Liver (tissue), 9 donors: ENCODE data around the gene TPRA1. TPM values are rescaled to one million over a fixed set of nuclear protein-coding genes. Genes with fewer than 3 reads are reported as not detected.

Source experiments
- DNase-seq: peaks from one replicate; pipeline ENCODE4 v3.0.0-alpha.2; 2017; ENCODE audit warnings: low spot score
- H3K27ac ChIP-seq, 2 donors: one replicate each; pipeline ENCODE4 v1.7.0; 2013; ENCODE audit warnings: inconsistent platforms in 2 of 2, low read length in 2 of 2, control low read depth in 1 of 2, low read depth in 1 of 2, mild to moderate bottlenecking in 1 of 2
- H3K27me3 ChIP-seq, 4 donors: one replicate each; pipeline versions ENCODE4 v1.6.1 to v1.7.0; 2013; ENCODE audit warnings: low read length in 3 of 4, inconsistent platforms in 1 of 4, mild to moderate bottlenecking in 1 of 4, moderate library complexity in 1 of 4; ENCODE audit not compliant: control insufficient read depth in 4 of 4, insufficient read depth in 4 of 4
- H3K36me3 ChIP-seq, 4 donors: one replicate each; pipeline versions ENCODE4 v1.6.1 to v1.7.0; 2013; ENCODE audit warnings: low read length in 3 of 4, mild to moderate bottlenecking in 3 of 4, low read depth in 1 of 4, moderate library complexity in 1 of 4; ENCODE audit not compliant: control insufficient read depth in 4 of 4, insufficient read depth in 3 of 4
- H3K4me1 ChIP-seq, 4 donors: one replicate each; pipeline versions ENCODE4 v1.6.1 to v1.7.0; 2013; ENCODE audit warnings: low read length in 3 of 4, mild to moderate bottlenecking in 3 of 4, moderate library complexity in 1 of 4; ENCODE audit not compliant: control insufficient read depth in 4 of 4, insufficient read depth in 4 of 4
- H3K4me3 ChIP-seq, 3 donors: one replicate each; pipeline versions ENCODE4 v1.6.1 to v1.7.0; 2013; ENCODE audit warnings: low read length in 3 of 3, control low read depth in 1 of 3, low read depth in 1 of 3, mild to moderate bottlenecking in 1 of 3
- H3K9ac ChIP-seq, 2 donors: one replicate each; pipeline ENCODE4 v1.7.0; 2013; ENCODE audit warnings: low read length in 2 of 2, mild to moderate bottlenecking in 2 of 2, moderate library complexity in 2 of 2, control low read depth in 1 of 2, low read depth in 1 of 2
- H3K9me3 ChIP-seq, 4 donors: one replicate each; pipeline versions ENCODE4 v1.6.1 to v1.7.0; 2013; ENCODE audit warnings: low read length in 3 of 4; ENCODE audit not compliant: control insufficient read depth in 4 of 4
- ATF3 ChIP-seq: IDR thresholded peaks from 2 replicates; pipeline ENCODE4 v1.6.1; 2016; ENCODE audit warnings: antibody characterized with exemption
- CTCF ChIP-seq: fragments of 150-350 bp; IDR thresholded peaks from 2 replicates; pipeline ENCODE4 v1.5.1; 2017; ENCODE audit warnings: improper control_type of control experiment, low read depth, low read length; ENCODE audit not compliant: missing input control
- EGR1 ChIP-seq, 2 donors: IDR thresholded peaks; 2 replicates each; pipeline ENCODE4 v1.6.1; 2016 to 2018; ENCODE audit warnings: antibody characterized with exemption in 2 of 2, low read depth in 2 of 2
- FOXA2 ChIP-seq: IDR thresholded peaks from 2 replicates; pipeline ENCODE4 v1.6.1; 2016; ENCODE audit warnings: antibody characterized with exemption
- GABPA ChIP-seq, 2 donors: IDR thresholded peaks in 1 of 2; conservative IDR thresholded peaks in 1 of 2; 2 replicates each; pipeline ENCODE4 v1.6.1; 2016; ENCODE audit warnings: antibody characterized with exemption in 2 of 2, mild to moderate bottlenecking in 1 of 2, moderate library complexity in 1 of 2
- HNF4A ChIP-seq, 2 donors: conservative IDR thresholded peaks; 2 replicates each; pipeline ENCODE4 v1.6.1; 2016; ENCODE audit warnings: antibody characterized with exemption in 2 of 2, mild to moderate bottlenecking in 2 of 2
- HNF4G ChIP-seq: IDR thresholded peaks from 2 replicates; pipeline ENCODE4 v1.6.1; 2016; ENCODE audit warnings: antibody characterized with exemption
- JUND ChIP-seq, 2 donors: IDR thresholded peaks; 2 replicates each; pipeline ENCODE4 v1.6.1; 2016; ENCODE audit warnings: antibody characterized with exemption in 2 of 2
- MAX ChIP-seq: IDR thresholded peaks from 2 replicates; pipeline ENCODE4 v1.6.1; 2016; ENCODE audit warnings: antibody characterized with exemption
- NR2F2 ChIP-seq: IDR thresholded peaks from 2 replicates; pipeline ENCODE4 v1.6.1; 2016; ENCODE audit warnings: antibody characterized with exemption
- RAD21 ChIP-seq, 2 donors: IDR thresholded peaks; 2 replicates each; pipeline ENCODE4 v1.6.1; 2016; ENCODE audit warnings: antibody characterized with exemption in 2 of 2, mild to moderate bottlenecking in 2 of 2
- REST ChIP-seq: IDR thresholded peaks from 2 replicates; pipeline ENCODE4 v1.6.1; 2016; ENCODE audit warnings: antibody characterized with exemption, mild to moderate bottlenecking
- RXRA ChIP-seq, 2 donors: IDR thresholded peaks; 2 replicates each; pipeline ENCODE4 v1.6.1; 2017 to 2018; ENCODE audit warnings: antibody characterized with exemption in 2 of 2, mild to moderate bottlenecking in 1 of 2
- SP1 ChIP-seq: IDR thresholded peaks from 2 replicates; pipeline ENCODE4 v1.6.1; 2018; ENCODE audit warnings: antibody characterized with exemption, mild to moderate bottlenecking
- TAF1 ChIP-seq: conservative IDR thresholded peaks from 2 replicates; pipeline ENCODE4 v1.6.1; 2016; ENCODE audit warnings: antibody characterized with exemption, mild to moderate bottlenecking
- YY1 ChIP-seq: IDR thresholded peaks from 2 replicates; pipeline ENCODE4 v1.6.1; 2016; ENCODE audit warnings: antibody characterized with exemption, mild to moderate bottlenecking
- ZBTB33 ChIP-seq: IDR thresholded peaks from 2 replicates; pipeline ENCODE4 v1.6.1; 2016; ENCODE audit warnings: antibody characterized with exemption
- WGBS: extraction: QIAGEN DNeasy Blood & Tissue Kit; methylation state at CpG from one replicate; pipeline ENCODE4 v1.1.7; 2013; 5-methylcytosine and 5-hydroxymethylcytosine counted together
- polyA plus RNA-seq, 2 donors: library from polyadenylated mRNA; stranded (reverse) in 1 of 2; unstranded in 1 of 2; fragments of 200-250 nt in 1 of 2; fragments of >200 nt in 1 of 2; fragmentation: Nextera tagmentation in 1 of 2; extraction: Ambion mirVana in 1 of 2; gene quantifications; one replicate each; pipeline versions ENCODE4 v1.2.1 to v1.2.3, GENCODE V29; 2013 to 2015
- total RNA-seq, 2 donors: library from RNA; depleted of rRNA; stranded (reverse); fragments of >200 nt; gene quantifications; one replicate each; pipeline ENCODE4 v1.2.3, GENCODE V29; 2014
- donor health status: healthy.
- donor health status: healthy.
- donor health status: healthy.
- donor health status: healthy.
- donor health status: healthy.

TPRA1 gene
- total and polyA plus RNA-seq, 4 donors = 17.3 to 27.1 (median 21.3) TPM

GRCh38 chr3:127585813-127586413 lies 4.6 kb downstream of the TPRA1 start (continued):
- no peak for TF ChIP-seq EGR1 (IDR thresholded peaks at IDR 0.05; ENCODE audit: low read depth in 2 of 2)

- H3K9ac ChIP-seq = no peak overlapping the region
Measured at GRCh38 chr3:127585163-127585812, 5.2 kb downstream of the TPRA1 start.

GRCh38 chr3:127584734-127585133 lies 5.8 kb downstream of the TPRA1 start:
- no peak for DNase-seq
- peaks cover 3 to 19% (median 16%) of the 10 kb centered on the region in 4 donors for H3K4me1 ChIP-seq
- H3K27me3 ChIP-seq = no peaks in the 10 kb centered on the region
- no peak overlapping the region for H3K4me3 ChIP-seq
- TF ChIP-seq ZBTB33 (no peak), FOXA2 (no peak), NR2F2 (no peak), GABPA (IDR thresholded peaks at IDR 0.05 in 1 of 2, conservative IDR thresholded peaks at IDR 0.05 in 1 of 2) (no peak), MAX (no peak), TAF1 (no peak), YY1 (no peak), RAD21 (IDR thresholded peaks at IDR 0.05) (no peak), REST (no peak), HNF4A (conservative IDR thresholded peaks at IDR 0.05) (no peak), ATF3 (no peak), EGR1 (IDR thresholded peaks at IDR 0.05; ENCODE audit: low read depth in 2 of 2) (no peak), SP1 (no peak), CTCF (no peak), JUND (IDR thresholded peaks at IDR 0.05) (no peak), HNF4G (no peak), RXRA (IDR thresholded peaks at IDR 0.05) (no peak)
- 97% methylated on average over 6 of the region's 6 CpGs for WGBS
- H3K27ac ChIP-seq = no peak overlapping the region
- no peaks in the 10 kb centered on the region for H3K9me3 ChIP-seq
- H3K36me3 ChIP-seq = peaks cover 0 to 2% (median 0%) of the 10 kb centered on the region in 4 donors
- H3K9ac ChIP-seq = no peak overlapping the region

More at GRCh38 chr3:127585163-127585812, 5.2 kb downstream of the TPRA1 start:
- Histone ChIP-seq H3K27me3 (no peaks in the 10 kb centered on the region), H3K9me3 (no peaks in the 10 kb centered on the region), H3K4me3 (no peak overlapping the region), H3K4me1 (peaks cover 3 to 21% (median 16%) of the 10 kb centered on the region in 4 donors), H3K27ac (no peak overlapping the region), H3K36me3 (peaks cover 0 to 2% (median 0%) of the 10 kb centered on the region in 4 donors)
- TF ChIP-seq RXRA (IDR thresholded peaks at IDR 0.05) (no peak), ATF3 (no peak), NR2F2 (no peak), EGR1 (IDR thresholded peaks at IDR 0.05; ENCODE audit: low read depth in 2 of 2) (no peak), FOXA2 (no peak), JUND (IDR thresholded peaks at IDR 0.05) (no peak)
- no peak for DNase-seq
- WGBS = 77% methylated on average over 4 of the region's 4 CpGs
